GM12892 (cell line): Measurements from ENCODE around the gene BRSK2.

Source experiments
- POLR2A ChIP-seq: IDR thresholded peaks from 2 replicates; pipeline ENCODE4 v1.6.1; 2011; ENCODE audit warnings: low read depth, low read length, control low read depth
- POLR2AphosphoS5 ChIP-seq: IDR thresholded peaks from 2 replicates; pipeline ENCODE4 v1.6.1; 2011; ENCODE audit warnings: low read depth, low read length, control low read depth

GRCh38 chr11:1368216-1368615, 21.5 kb upstream of the BRSK2 start:
- TF ChIP-seq POLR2A (no peak), POLR2AphosphoS5 (no peak)
